EL (cell line): ENCODE measurements around the gene SP8.

Source experiments
- DNase-seq: peaks from one replicate; pipeline ENCODE4 v3.0.0-alpha.2; 2016

Gene SP8

GRCh38 chr7:20793694-20794394 lies 7.2 kb upstream of the SP8 start:
- DNase-seq, result no peak

- no peak for DNase-seq
Observed at GRCh38 chr7:20793248-20793647, 6.6 kb upstream of the SP8 start.

- no peak for DNase-seq
Observed at GRCh38 chr7:20791538-20792434, 5.1 kb upstream of the SP8 start.

GRCh38 chr7:20790375-20790774 lies 3.7 kb upstream of the SP8 start:
- DNase-seq, result no peak

GRCh38 chr7:20788420-20788990 lies 1.8 kb upstream of the SP8 start:
- no peak for DNase-seq

GRCh38 chr7:20787660-20788419 lies 1.2 kb upstream of the SP8 start:
- no peak for DNase-seq

GRCh38 chr7:20786421-20786778 lies 286 bp downstream of the SP8 start:
- no peak for DNase-seq

- no peak for DNase-seq
Observed at GRCh38 chr7:20786049-20786412, 655 bp downstream of the SP8 start.

- peak; percentile 20 for DNase-seq
Observed at GRCh38 chr7:20785157-20786048, 1.3 kb downstream of the SP8 start.

- peak; percentile 28 for DNase-seq
Observed at GRCh38 chr7:20784388-20785156, 2.1 kb downstream of the SP8 start.

GRCh38 chr7:20783700-20784387 lies 2.8 kb downstream of the SP8 start:
- no peak for DNase-seq

- no peak for DNase-seq
Observed at GRCh38 chr7:20783125-20783699, 3.5 kb downstream of the SP8 start.

GRCh38 chr7:20779041-20779440 lies 7.6 kb downstream of the SP8 start:
- DNase-seq, result no peak

GRCh38 chr7:20778063-20778721 lies 8.5 kb downstream of the SP8 start:
- DNase-seq, result no peak

- DNase-seq, result no peak
Observed at GRCh38 chr7:20777377-20778062, 9.2 kb downstream of the SP8 start.

GRCh38 chr7:20776942-20777341 lies 9.7 kb downstream of the SP8 start:
- no peak for DNase-seq

- no peak for DNase-seq
Observed at GRCh38 chr7:20776214-20776911, 10.3 kb downstream of the SP8 start.

- no peak for DNase-seq
Observed at GRCh38 chr7:20754001-20754400, 32.7 kb downstream of the SP8 start.

- no peak for DNase-seq
Observed at GRCh38 chr7:20749906-20750305, 36.8 kb downstream of the SP8 start.
